Daoy (cell line): Measurements from ENCODE around the gene CHST8. TPM values are rescaled to one million over a fixed set of nuclear protein-coding genes. Genes with fewer than 3 reads are reported as not detected.
A peak's percentile ranks its signal among the peaks of the same experiment; 100 is the strongest.
"Not testable (repeated sequence)": the region's sequence is repeated elsewhere in the genome, so short reads cannot be mapped to it uniquely, and the experiment has no call there.

Source experiments
- DNase-seq: peaks from one replicate; pipeline ENCODE4 v3.0.0-alpha.2; 2015; ENCODE audit warnings: low read depth
- total RNA-seq: library from RNA; depleted of rRNA; stranded (reverse); fragments of >200 nt; shearing (Covaris generic); gene quantifications from 2 replicates; pipeline ENCODE4 v1.2.3, GENCODE V29; 2014

The CHST8 gene
- total RNA-seq, 1 experiment from 2014 or later, result 0.29 TPM

DNA sequence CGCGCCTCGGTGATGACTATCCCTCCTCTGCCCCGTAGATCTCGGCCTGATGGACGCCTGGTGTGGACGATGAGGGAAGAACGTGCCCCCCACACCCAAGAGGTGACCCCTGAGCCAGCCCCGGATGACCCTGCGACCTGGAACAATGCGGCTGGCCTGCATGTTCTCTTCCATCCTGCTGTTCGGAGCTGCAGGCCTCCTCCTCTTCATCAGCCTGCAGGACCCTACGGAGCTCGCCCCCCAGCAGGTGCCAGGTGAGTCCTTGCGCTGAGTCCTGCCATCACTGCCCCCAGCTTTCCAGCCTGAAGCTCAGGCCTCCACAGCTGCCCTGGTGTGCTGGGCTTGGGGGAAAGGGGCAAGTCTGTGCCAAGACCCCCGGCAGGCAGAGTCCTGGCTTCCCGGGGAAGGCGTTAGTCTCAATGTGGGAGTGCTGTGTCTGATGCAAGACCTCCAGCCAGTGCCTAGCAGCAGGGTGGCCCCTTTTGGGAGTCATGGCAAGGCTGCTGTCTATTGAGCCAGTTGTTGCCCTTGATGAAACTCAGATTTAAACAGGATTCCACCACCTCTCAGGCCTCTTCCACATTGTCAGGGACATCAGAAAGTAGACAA is 67.5 kb downstream of the CHST8 start:
- no peak for DNase-seq

DNA sequence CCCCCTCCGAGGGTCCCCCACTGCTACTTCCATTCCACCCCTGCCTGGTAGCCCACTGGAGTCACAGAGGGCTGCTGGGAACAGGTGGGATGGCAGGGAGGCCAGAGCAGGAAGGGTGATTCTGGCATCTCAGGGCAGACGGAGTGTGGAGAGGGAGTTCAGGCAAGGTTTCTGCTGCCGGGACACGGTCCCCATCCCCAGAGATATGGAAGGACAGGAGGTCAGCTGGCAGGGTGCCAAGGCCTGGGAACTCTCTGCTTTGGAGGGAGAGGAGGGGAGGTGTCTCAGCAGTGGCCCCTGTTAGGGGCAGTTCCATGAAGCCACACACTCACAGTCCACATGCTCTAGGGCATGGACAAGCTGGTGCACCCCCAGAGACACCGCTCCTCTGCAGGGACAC is 68.1 kb downstream of the CHST8 start:
- no peak for DNase-seq

DNA sequence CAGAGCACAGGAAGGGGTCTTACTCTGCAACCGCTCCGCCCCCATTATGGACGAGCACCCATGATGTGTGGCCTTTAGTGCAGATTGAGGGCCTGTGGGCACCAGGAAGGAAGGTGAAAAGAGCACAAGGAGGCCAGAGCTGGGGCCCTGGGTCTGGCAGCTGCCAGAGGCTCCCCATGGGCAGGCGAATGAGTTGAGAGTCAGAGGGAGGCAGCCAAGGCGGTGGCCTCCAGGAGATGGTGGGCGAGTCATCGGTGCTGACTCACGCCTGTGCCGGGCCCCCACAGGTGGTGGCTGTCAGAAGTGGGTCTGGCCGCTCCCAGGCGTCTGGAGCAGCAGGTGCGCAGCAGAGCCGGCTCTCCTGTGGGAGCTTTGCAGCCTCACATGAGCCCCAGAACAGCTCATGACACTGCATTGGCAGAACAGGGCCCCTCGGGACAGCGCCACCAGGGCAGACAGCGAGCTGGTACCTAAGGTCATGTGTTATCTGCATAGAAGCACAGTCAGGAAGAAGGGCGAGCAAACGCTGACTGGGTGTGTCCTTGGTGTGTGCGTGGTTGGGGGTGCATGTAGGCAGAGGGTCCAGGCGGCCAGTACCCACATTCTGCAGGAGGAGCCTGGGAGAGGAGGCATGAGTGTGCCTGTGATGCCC is 68.8 kb downstream of the CHST8 start:
- DNase-seq, result peak; percentile 72

DNA sequence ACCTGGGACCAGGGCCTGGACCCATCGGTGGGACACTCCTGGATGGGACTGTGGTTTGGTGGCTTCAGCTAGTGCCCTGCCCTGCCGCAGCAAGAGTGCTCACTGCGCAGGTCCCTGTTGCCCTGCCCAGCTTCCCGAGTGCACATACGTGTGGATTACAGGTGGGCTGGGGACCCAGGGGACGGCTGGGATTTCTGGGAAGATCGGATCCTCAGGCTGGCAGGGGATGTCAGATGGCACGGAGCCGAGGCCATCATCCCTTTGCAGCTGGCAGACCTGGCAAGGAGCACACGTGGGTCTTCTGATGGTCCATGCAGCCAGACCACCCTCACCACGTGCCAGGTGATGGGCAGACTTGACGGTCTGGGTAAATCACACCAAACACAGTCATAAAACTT is 69.3 kb downstream of the CHST8 start:
- DNase-seq, result no peak

DNA sequence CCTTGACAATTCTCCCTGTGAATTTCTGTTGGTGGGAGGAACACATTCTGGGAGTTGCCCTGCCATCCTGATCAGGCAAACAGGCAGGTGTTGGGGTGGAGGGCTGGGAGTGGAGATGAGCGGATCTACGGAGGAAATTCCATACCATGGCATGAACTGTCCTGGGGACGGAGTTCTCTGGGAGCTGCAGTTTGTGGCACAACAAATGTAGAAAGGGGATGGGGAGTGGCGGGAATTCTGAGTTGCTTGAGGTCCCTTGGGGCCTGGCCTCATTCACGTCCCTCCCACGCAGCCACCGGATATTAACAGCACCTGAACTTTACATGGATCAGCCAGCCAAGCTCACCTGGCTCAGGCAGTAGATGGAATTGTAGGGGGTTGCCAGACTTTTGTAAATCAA is 70.0 kb downstream of the CHST8 start:
- DNase-seq, result no peak

DNA sequence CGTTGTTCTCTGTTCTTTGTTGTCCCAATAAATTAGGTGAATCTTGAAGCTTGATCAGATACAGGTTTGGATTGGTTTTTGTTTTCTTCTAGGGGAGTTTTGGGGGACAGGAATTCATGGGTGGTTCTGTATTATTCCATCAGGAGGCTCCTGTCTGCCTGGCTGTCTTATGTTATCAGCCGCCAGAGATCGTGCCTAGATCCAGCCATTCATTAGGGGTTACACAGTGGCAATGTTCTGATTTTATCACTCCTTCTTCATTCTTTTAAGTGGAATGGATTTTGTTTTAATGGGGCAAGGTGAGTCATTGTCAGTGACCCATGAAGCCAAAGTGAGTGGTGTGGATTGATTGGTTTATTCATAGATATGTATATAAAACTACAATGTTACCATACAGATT is 71.9 kb downstream of the CHST8 start:
- peak; percentile 35 for DNase-seq

DNA sequence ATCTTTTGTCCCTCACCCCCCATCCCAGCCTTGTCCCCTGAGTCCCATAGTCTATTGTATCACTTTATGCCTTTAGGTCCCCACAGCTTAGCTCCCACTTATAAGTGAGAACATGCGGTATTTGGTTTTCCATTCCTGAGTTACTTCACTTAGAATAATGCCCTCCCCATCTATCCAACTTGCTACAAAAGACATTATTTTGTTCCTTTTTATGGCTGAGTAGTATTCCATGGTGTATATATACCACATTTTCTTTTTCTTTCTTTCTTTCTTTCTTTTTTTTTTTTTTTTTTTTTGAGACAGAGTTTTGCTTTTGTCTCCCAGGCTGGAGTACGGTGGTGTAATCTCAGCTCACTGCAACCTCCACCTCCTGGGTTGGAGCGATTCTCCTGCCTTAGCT is 73.8 kb downstream of the CHST8 start:
- DNase-seq, result not testable (repeated sequence)

DNA sequence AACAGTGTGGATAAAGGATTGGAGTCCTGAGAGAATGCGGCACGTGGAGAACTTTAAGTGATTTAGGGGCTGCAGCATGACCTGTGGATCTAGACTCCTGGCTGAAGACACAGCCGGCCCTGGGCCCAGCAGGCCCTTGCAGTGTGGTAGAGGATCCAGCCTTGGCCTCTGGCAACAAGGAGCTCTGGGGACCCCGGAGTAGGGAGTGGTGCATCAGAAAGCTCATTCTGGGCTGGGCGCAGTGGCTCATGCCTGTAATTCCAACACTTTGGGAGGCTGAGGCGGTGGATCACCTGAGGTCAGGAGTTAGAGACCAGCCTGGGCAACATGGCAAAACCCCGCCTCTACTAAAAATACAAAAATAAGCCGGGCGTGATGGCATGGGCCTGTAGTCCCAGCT is 76.0 kb downstream of the CHST8 start:
- no peak for DNase-seq

DNA sequence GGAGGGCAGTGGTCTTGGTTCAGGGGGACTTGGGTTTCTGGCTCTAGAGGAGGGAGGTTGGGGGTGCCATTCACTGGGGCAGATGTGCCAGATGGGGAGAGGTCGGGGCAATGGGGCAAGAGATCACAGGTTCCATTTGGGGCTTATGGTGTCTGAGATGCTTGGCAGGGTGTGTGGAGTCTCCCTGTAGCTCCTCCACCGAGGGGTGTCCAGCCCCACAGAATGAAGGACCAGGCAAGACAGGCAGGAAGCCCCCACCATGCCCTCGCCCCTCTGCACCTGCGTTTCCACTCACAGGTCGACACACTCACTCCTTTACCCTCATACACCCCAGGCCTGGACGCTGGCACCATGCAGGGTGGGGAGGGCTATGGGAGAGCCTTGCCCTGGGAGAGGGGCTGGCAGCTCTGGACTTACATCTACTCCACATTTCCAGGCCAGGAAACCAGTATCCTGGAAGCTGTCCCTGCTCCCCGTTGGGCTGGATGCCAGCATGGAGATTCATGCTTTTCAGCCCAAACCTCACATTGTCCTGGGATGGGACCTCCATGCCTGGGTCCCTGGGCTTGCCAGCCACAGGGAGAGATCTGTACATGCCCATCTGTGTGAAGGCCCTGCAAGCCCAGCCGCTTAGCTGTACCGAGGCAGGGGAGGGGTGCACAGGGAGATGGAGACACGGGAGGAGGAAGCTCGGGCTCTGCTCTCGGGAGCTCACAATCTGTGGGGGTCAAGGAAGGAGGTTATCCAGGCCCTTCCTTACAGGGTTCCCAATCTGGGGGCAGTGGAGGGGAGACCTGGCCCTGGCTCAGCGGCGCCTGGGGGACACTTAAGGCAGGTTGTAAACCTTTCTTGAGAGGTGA is 77.1 kb downstream of the CHST8 start:
- no peak for DNase-seq

DNA sequence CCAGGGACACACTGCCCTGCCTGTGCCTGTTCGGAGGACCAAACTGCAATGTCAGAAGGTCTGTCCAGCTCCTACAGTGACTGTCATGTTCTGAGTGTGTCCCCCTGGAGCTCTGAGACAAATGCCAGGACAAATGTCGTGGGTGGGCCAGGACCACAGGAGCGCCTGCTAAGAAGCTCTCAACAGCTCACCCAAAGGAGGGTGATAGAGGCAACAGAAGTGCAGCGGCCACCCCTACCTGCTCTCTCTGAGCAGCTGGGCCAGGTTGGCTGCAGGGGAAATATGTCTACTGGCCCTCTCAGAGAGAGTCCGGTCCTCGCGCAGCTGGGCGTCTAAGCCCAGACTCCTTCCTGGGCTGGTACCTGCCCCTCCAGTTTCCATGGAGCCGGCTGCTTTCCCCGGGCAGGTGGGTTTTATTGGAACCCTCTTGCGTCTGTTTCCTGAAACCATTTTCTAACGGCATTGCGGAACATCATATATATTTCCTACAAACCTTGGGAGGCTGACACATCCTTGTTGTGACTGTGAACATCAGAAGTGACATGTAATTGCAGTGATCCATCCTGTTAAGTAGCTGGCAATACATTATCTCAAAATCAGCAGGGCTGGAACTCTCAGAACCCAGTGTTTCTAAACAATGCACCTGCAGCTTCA is 78.1 kb downstream of the CHST8 start:
- no peak for DNase-seq

DNA sequence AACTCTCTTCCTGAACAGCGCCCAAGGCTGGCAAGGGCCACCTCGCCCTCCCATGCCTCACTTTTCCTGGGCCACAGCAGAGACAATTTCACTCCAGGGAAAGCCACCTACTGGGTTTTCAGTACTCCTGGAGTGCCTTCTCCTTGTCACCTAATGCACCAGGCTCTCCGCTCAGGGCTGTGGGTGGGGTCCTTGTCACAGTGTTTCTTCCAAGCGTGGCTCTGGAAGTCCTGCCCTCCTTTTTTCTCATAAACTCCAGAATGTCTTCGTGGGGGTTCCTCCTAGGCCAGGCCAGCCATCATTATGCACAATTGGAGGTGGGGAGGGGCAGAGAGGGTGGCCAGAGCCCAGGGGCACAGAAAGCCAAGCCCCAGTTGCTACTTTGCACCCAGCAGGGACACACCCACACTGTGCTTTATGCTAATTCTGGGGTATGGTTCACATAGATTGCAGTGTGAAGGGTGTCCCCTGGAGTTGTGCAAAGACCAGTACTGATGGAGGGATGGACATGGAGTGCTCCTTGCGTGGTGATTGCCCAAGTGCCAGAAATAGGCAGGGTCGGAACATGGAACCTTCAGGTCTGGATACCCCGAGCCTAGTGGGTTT is 78.8 kb downstream of the CHST8 start:
- DNase-seq, result no peak

DNA sequence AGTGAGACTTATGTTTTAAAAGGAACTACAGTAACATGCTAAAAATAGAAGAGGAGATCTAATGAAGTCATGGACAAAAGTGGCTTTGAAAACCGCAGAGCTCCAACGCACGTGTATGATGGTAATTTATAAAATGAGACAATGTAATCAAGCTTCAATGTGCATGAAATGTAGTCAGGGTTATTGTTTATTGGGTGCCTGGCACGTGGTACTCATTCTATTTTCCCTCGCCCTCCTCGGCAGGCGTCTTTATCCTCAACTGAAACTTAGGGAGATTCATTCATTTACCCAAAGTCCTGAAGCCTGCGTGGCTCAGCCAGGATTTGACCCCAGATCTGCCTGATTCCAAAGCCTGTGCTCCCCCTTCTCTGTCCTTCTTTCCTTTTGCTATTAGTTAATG is 79.8 kb downstream of the CHST8 start:
- no peak for DNase-seq

DNA sequence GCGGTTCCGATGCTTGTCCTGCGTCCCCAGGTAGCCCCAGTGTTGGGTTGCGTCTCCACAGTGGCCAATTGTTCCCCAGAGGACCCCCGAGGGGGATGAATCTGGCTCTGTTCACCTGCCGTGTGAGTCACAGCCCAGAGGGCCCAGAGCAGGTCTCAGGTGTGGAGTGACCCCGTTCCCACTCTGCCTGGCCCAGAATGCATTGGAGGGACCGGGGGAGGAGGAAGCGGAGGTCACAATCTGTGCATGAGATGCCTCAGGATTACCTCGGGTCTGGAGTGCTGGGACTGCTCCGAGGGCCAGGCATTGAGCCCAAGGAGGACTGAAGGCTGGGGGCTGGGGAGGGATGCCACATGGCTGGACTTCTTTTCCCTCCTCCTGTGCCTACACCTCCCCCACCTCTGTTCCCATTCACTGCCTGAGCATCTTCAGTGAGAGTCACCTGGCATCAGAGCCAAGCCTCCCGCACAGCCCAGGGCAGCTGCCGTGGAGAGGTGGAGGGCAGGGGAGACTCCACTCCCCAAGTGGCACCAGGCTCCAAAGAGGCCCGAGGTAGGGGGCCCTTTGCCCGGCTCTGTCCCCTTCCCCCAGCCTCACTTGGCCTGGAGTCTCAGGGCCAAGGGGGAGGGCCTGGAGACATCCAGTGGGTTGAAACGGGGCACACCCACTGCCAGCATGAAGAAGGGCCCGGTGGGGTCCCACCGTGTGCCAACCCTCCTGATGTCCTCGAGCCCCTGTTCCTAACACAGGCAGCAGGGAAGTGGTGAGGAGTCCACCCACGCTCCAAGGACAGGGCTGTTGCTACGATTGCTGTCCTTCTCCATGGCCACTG is 81.1 kb downstream of the CHST8 start:
- DNase-seq, result no peak

DNA sequence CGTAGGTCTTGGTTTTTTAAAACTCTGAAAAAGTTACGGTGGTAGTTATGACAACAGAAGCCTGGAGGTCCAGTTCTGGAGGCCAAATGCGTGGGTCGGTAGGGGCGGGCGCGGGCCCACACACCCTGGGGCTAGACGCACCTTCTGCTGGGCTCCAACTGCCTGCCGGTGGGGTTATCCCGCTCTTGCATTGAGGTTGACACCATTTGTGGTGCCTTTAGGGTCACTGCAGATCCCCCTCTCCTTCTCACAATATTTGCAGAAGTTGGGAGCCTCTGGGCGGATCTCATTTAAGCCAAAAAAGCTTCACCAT is 81.6 kb downstream of the CHST8 start:
- no peak for DNase-seq

DNA sequence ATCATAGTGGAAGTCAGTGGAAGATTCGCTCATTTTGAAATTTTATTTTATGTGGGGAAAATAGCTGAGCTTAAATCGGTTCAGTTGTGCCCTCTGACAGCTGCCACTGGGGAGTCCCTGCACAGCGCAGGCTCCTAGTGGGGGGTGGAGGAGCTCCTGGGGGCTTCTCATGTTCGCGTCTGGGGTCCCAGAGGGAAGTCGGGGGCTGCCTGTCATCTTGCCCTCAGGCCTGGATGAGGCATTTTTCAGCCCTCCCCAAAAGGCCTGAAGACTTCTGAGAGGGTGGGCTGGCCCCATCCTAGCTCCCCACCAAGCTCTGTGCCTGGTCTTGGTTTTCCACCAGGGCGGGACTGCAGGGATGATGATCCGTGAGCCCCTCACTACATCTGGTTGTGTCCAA is 82.1 kb downstream of the CHST8 start:
- no peak for DNase-seq

DNA sequence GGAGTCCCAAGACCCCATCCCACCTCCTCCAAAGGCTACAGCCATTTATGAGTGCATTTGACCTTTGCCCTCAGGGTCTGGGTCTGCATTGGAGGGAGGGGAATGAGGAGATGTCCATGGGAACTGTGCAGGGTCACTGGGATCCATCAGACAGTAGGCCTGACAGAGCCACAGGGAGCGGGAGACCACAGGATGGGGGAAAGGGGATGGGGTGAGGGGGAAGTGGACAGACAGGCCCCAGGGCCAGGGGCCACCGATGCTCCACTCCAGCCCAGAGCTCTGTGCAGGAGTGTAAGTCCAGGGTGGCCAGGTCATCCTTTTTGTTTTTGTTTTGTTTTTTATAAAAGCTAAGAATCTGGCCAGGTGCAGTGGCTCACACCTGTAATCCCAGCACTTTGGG is 82.5 kb downstream of the CHST8 start:
- DNase-seq, result no peak

DNA sequence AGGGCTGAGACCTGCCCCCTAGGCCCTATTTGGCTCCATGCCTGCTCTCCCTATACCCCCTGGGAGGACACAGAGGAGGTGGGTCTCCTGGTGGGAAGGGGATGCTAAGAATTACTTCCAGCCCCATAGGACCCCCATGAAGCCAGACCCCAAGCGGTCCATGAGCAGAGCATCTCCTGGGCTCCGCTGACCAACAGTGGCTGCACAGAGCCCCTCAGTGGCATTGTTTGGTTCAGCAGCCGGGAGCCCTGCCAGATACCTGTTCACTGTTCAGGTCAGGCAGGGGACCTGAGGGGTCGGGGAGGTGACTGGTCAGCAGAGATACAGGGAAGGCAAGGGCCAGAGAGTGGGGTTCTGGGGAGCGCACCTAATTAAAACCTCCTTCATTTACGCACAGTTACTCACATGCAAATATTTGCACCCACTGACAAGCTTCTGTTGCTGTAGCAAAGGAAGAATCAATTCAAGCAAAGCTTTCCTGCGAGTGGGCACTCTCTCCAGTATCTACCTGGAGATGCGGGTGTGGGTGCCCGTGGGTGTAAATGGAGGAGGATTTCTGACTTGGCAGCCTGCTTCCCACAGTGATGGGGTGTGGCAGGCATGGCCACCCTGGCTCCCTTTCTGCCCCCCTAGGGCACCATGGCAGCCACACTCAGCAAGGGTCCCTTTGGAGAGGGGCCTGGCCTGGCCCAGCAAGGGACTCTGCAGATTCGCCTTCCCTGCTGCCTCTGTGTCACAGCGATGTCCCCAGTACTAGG is 83.5 kb downstream of the CHST8 start:
- DNase-seq, result no peak

DNA sequence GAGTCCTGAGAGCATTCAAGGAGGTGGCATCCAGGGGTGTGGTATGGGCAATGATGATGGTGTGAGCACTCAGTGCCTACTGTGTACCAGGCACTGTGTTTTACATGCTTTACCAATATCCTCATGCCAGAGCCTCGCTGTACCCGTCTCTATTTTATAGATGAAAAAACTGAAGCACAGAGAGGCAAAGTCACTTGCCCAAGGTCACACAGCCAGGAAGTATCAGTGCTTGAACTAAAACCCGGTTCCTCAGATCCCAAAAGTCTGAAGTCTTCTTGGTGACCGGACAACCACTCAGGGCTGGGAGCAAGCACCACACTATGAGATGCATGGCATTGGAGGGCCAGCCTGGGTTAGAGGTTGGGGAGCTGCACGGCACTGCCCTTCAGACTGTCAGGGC is 84.1 kb downstream of the CHST8 start:
- DNase-seq, result no peak

DNA sequence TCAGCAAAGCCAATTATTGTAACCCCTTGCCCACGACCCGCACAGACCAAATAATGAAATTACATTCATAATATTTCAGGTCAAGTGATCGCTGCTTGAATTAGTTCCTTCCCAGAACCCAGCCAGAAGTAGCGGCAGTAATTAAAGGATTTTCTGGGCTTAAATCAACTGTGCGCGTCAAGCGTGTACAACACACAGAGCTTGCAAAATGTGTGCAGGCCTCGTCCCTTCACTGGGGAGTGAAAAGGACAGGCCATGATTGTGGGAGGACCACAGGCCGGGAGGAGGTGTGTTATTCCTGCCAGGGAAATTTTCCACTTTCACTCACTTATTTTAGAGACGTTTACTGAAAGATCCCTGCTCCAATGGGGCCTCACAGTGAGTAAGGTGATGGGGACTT is 84.9 kb downstream of the CHST8 start:
- DNase-seq, result no peak

DNA sequence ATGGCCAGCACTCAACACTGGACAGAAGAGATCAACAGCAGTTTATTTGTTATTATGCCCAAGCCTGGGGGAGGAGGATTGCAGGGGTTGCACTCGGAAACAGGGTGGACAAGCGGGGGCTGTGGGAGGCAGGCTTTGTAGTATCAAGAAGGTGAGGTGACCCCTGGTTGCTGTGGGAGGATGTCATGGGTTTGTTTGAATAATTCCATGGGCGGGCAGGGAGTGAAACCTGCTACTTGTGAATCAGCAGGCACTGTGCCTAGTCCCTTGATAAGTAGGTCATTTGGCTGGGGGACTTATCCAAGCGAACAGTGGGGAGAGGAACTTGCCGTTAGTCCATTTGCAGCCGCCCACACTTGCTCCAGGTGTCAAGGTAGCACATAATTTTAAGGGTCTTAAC is 90.5 kb downstream of the CHST8 start:
- DNase-seq, result peak; percentile 23

DNA sequence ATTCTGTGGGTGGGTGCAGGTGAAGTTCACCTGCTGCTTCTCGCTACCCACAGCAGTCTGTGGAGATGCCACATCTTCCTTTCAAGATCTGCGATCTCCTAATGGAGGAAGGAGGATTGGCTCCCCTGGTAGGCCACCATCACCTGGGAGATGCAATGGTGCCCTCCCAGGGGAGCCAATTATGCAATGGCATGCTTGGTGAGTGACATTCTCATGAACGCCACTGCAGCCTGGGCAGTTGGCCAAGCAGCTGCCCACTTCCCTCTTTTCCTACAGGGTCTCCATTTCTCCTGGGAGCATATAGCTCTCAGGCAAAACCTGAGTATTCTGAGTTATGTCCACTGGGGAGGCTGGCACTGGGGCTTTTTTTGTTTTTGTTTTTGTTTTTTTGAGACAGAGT is 91.4 kb downstream of the CHST8 start:
- no peak for DNase-seq
